DND-41 (cell line): ENCODE data around the gene CCL27.
A peak's percentile ranks its signal among the peaks of the same experiment; 100 is the strongest.

Experiments used
- ATAC-seq: fragments of 200-7000 bp; cut with Tn5 transposase; 3 replicates; pipeline ENCODE4 v1.9.1; 2021; ENCODE audit warnings: low read depth; ENCODE audit not compliant: insufficient read depth
- DNase-seq: peaks from one replicate; pipeline ENCODE4 v3.0.0-alpha.2; 2020
- H2AFZ ChIP-seq: 2 replicates; pipeline ENCODE4 v1.6.0; 2012; ENCODE audit warnings: low read depth, low read length
- H3K27ac ChIP-seq: 2 replicates; pipeline ENCODE4 v1.5.1; 2012; ENCODE audit warnings: low read length, inconsistent platforms
- H3K27me3 ChIP-seq: fragments of 200-600 bp; sonication (generic); 2 replicates; pipeline ENCODE4 v1.6.0; 2012; ENCODE audit warnings: low read length, mild to moderate bottlenecking, inconsistent platforms; ENCODE audit not compliant: insufficient read depth, poor library complexity
- H3K36me3 ChIP-seq: 2 replicates; pipeline ENCODE4 v1.5.1; 2012; ENCODE audit warnings: low read length, inconsistent platforms; ENCODE audit not compliant: insufficient read depth
- H3K4me1 ChIP-seq: 2 replicates; pipeline ENCODE4 v1.5.1; 2012; ENCODE audit warnings: mild to moderate bottlenecking, low read length; ENCODE audit not compliant: insufficient read depth
- H3K4me2 ChIP-seq: 2 replicates; pipeline ENCODE4 v1.6.0; 2012; ENCODE audit warnings: mild to moderate bottlenecking, moderate library complexity, low read length, inconsistent platforms; ENCODE audit not compliant: insufficient read depth
- H3K4me3 ChIP-seq, 2 experiments: fragments of 200-600 bp in 1 of 2; shearing (Covaris generic) in 1 of 2; 2 replicates each; pipeline ENCODE4 v1.5.1; 2012 to 2016; ENCODE audit warnings: inconsistent platforms in 2 of 2, low read length in 2 of 2, mild to moderate bottlenecking in 2 of 2, low read depth in 1 of 2, moderate library complexity in 1 of 2
- H3K79me2 ChIP-seq: 2 replicates; pipeline ENCODE4 v1.6.0; 2012; ENCODE audit warnings: low read length, inconsistent platforms; ENCODE audit not compliant: insufficient read depth
- H3K9ac ChIP-seq: 2 replicates; pipeline ENCODE4 v1.6.0; 2012; ENCODE audit warnings: low read depth, mild to moderate bottlenecking, inconsistent platforms, low read length, moderate library complexity
- H3K9me3 ChIP-seq: 2 replicates; pipeline ENCODE4 v1.5.1; 2012; ENCODE audit warnings: low read length, moderate library complexity, mild to moderate bottlenecking, inconsistent platforms; ENCODE audit not compliant: insufficient read depth, severe bottlenecking
- H4K20me1 ChIP-seq: 2 replicates; pipeline ENCODE4 v1.6.0; 2012; ENCODE audit warnings: low read length; ENCODE audit not compliant: insufficient read depth
- CTCF ChIP-seq: IDR thresholded peaks from 2 replicates; pipeline ENCODE4 v1.5.1; 2012; ENCODE audit warnings: borderline replicate concordance, low read length, moderate library complexity, mild to moderate bottlenecking; ENCODE audit not compliant: poor library complexity, severe bottlenecking; ENCODE audit errors: extremely low read depth
- EZH2 ChIP-seq: IDR thresholded peaks from 3 replicates; pipeline ENCODE4 v1.6.1; 2012; ENCODE audit warnings: borderline replicate concordance, low read depth, mild to moderate bottlenecking, moderate library complexity, low read length, inconsistent platforms; ENCODE audit not compliant: severe bottlenecking

CCL27 gene

GRCh38 chr9:34623374-34624235 lies 38.9 kb downstream of the CCL27 start:
- Histone ChIP-seq H3K4me3 (no peak overlapping the region), H3K4me2 (no peak overlapping the region), H3K36me3 (no peaks in the 10 kb centered on the region), H3K79me2 (peaks cover 14% of the 10 kb centered on the region), H3K4me1 (peaks cover 20% of the 10 kb centered on the region), H3K9ac (no peak overlapping the region), H4K20me1 (no peaks in the 10 kb centered on the region), H2AFZ (no peak overlapping the region), H3K9me3 (peaks cover 4% of the 10 kb centered on the region), H3K27me3 (peaks cover 16% of the 10 kb centered on the region), H3K27ac (no peak overlapping the region)
- ATAC-seq (no peak), DNase-seq (no peak)
- no peak for TF ChIP-seq CTCF
- no peak for TF ChIP-seq EZH2

DNA sequence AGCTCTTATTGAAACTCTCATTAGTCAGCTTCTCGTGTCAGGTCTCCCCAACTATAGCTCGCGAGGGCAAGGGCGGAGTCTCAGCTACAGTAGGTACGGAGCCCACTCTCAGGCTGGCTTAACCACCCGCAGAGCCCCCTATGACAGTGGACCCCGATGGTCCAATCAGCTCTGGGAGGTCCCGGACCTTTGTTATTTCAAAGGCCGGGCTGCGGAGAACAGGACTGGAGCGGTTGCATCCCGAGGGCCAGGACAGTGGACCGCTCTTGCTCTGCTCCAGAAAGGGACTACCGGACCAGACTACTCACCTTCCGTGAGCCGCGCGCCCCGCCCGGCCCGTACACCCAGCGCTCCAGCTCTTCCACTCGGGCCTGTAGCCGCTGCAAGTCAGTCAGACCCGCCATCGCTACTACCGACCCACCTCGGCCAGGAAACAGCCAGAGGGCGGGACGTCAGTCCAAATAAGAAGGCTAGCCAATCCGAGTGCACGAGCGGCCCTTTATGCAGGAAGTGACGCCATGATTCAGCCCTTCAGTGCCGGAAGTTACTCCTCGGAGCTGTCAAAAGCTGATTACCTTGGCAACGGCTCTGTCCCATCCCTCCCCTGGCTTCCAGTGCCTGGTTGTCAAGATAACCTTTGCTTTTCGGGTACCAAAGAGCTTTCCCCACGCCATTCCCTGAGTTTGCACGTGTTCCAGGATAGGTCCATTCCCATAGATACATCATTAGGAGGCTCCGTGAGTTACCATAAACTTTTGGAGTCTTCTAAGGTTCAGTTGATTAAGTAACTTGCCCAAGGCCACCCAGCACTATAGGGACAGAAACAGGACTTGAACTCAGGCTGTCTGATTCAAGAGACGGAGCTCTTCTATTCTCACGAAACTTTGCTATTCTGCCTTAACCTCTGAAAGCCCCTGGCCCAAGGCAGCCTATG lies 42.1 kb downstream of the CCL27 start, which contains the start of gene DCTN3:
TSS of gene DCTN3 (minus strand) at position 435 of the 934 bp plus-strand sequence. CDS start at position 404, 31 bp downstream.
- H3K4me1 ChIP-seq, result peaks cover 22% of the 10 kb centered on the region
- ATAC-seq (peak; percentile 100), DNase-seq (peak; percentile 92)
- peak within 1 kb of the TSS; percentile 77 to 85 for H3K4me3 ChIP-seq
- no peaks in the 10 kb centered on the region for H3K27me3 ChIP-seq
- peaks cover 4% of the 10 kb centered on the region for H3K9me3 ChIP-seq
- peak within 1 kb of the TSS; percentile 70 for H3K9ac ChIP-seq
- peaks cover 28% of the 10 kb centered on the region for H3K36me3 ChIP-seq
- peak within 1 kb of the TSS; percentile 64 for H3K27ac ChIP-seq
- no peaks in the 10 kb centered on the region for H4K20me1 ChIP-seq
- peaks cover 14% of the 10 kb centered on the region for H3K79me2 ChIP-seq
- TF ChIP-seq CTCF, result no peak
- no peak for TF ChIP-seq EZH2
- peak within 1 kb of the TSS; percentile 90 for H3K4me2 ChIP-seq
- H2AFZ ChIP-seq, result peak within 1 kb of the TSS; percentile 78

DNA sequence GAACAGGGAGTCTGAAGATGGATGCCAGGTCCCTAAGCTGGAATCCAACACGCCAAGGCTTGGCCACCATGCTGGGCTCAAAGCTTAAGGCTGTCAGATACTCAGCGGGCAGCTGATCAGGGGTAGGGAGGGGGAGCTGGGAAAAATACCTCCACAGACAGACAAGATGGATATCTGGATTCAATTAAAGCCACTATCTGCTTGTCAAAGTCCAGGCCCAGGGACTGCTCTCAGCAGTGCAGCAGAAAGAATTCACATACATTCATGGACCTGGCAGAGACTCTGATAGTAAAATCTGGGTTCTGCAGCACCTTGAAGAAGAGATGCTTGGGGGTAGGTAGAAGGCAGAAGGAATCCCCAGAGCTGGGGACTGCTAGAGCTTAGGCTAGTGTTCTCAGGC lies 47.3 kb downstream of the CCL27 start:
- Histone ChIP-seq H4K20me1 (no peaks in the 10 kb centered on the region), H3K79me2 (peaks cover 24% of the 10 kb centered on the region), H3K27me3 (no peaks in the 10 kb centered on the region), H3K9me3 (no peaks in the 10 kb centered on the region), H3K36me3 (peaks cover 36% of the 10 kb centered on the region), H3K9ac (no peak overlapping the region), H2AFZ (no peak overlapping the region), H3K4me3 (no peak overlapping the region), H3K27ac (no peak overlapping the region), H3K4me2 (no peak overlapping the region), H3K4me1 (peaks cover 41% of the 10 kb centered on the region)
- ATAC-seq (no peak), DNase-seq (no peak)
- TF ChIP-seq CTCF, result no peak
- TF ChIP-seq EZH2, result no peak
